HUES48 (cell line): ENCODE measurements around the gene ARPC2.

Experiments
- H3K27ac ChIP-seq: one replicate; pipeline ENCODE4 v1.7.0; 2013; ENCODE audit warnings: low read depth, low read length, inconsistent platforms
- H3K27me3 ChIP-seq: 2 replicates; pipeline ENCODE4 v1.6.1; 2013; ENCODE audit warnings: mild to moderate bottlenecking, low read length; ENCODE audit not compliant: control insufficient read depth, insufficient read depth
- H3K36me3 ChIP-seq: 2 replicates; pipeline ENCODE4 v1.6.1; 2013; ENCODE audit warnings: low read length; ENCODE audit not compliant: control insufficient read depth, insufficient read depth
- H3K4me1 ChIP-seq: 2 replicates; pipeline ENCODE4 v1.6.1; 2013; ENCODE audit warnings: mild to moderate bottlenecking, low read length; ENCODE audit not compliant: control insufficient read depth, insufficient read depth
- H3K4me3 ChIP-seq: 2 replicates; pipeline ENCODE4 v1.5.1; 2013; ENCODE audit warnings: mild to moderate bottlenecking, low read depth, low read length
- H3K9ac ChIP-seq: 2 replicates; pipeline ENCODE4 v1.6.1; 2013; ENCODE audit warnings: mild to moderate bottlenecking, low read depth, low read length, moderate library complexity
- H3K9me3 ChIP-seq: 2 replicates; pipeline ENCODE4 v1.6.1; 2013; ENCODE audit warnings: low read length; ENCODE audit not compliant: control insufficient read depth, insufficient read depth

Gene ARPC2

GRCh38 chr2:218230882-218231281 lies 13.9 kb downstream of the ARPC2 start:
- H3K9me3 ChIP-seq, result no peaks in the 10 kb centered on the region
- H3K4me1 ChIP-seq, result no peaks in the 10 kb centered on the region
- peaks cover 90% of the 10 kb centered on the region for H3K36me3 ChIP-seq
- no peak overlapping the region for H3K27ac ChIP-seq
- no peak overlapping the region for H3K9ac ChIP-seq
- H3K27me3 ChIP-seq, result no peaks in the 10 kb centered on the region
- H3K4me3 ChIP-seq, result no peak overlapping the region

GRCh38 chr2:218233543-218233942 lies 16.6 kb downstream of the ARPC2 start:
- Histone ChIP-seq H3K4me1 (no peaks in the 10 kb centered on the region), H3K36me3 (peaks cover 96% of the 10 kb centered on the region), H3K9ac (no peak overlapping the region), H3K27ac (no peak overlapping the region), H3K9me3 (no peaks in the 10 kb centered on the region), H3K27me3 (no peaks in the 10 kb centered on the region), H3K4me3 (no peak overlapping the region)

GRCh38 chr2:218234521-218234920 lies 17.5 kb downstream of the ARPC2 start:
- Histone ChIP-seq H3K27me3 (no peaks in the 10 kb centered on the region), H3K9ac (no peak overlapping the region), H3K36me3 (peaks cover 96% of the 10 kb centered on the region), H3K4me1 (no peaks in the 10 kb centered on the region), H3K27ac (no peak overlapping the region), H3K4me3 (no peak overlapping the region), H3K9me3 (no peaks in the 10 kb centered on the region)

GRCh38 chr2:218235017-218235416 lies 18.0 kb downstream of the ARPC2 start:
- Histone ChIP-seq H3K36me3 (peaks cover 96% of the 10 kb centered on the region), H3K9ac (no peak overlapping the region), H3K27me3 (no peaks in the 10 kb centered on the region), H3K4me1 (no peaks in the 10 kb centered on the region), H3K9me3 (no peaks in the 10 kb centered on the region), H3K4me3 (no peak overlapping the region), H3K27ac (no peak overlapping the region)

GRCh38 chr2:218236829-218237228 lies 19.8 kb downstream of the ARPC2 start:
- peaks cover 94% of the 10 kb centered on the region for H3K36me3 ChIP-seq
- H3K27ac ChIP-seq, result no peak overlapping the region
- H3K4me3 ChIP-seq, result no peak overlapping the region
- no peaks in the 10 kb centered on the region for H3K4me1 ChIP-seq
- H3K27me3 ChIP-seq, result no peaks in the 10 kb centered on the region
- H3K9me3 ChIP-seq, result no peaks in the 10 kb centered on the region
- H3K9ac ChIP-seq, result no peak overlapping the region

- Histone ChIP-seq H3K36me3 (peaks cover 98% of the 10 kb centered on the region), H3K9me3 (no peaks in the 10 kb centered on the region), H3K4me1 (no peaks in the 10 kb centered on the region), H3K27me3 (no peaks in the 10 kb centered on the region), H3K4me3 (no peak overlapping the region), H3K27ac (no peak overlapping the region), H3K9ac (no peak overlapping the region)
These were observed 21.9 kb downstream of the ARPC2 start for GRCh38 chr2:218238887-218239286.

GRCh38 chr2:218244204-218244603 lies 27.2 kb downstream of the ARPC2 start:
- Histone ChIP-seq H3K27me3 (no peaks in the 10 kb centered on the region), H3K27ac (no peak overlapping the region), H3K4me3 (no peak overlapping the region), H3K9me3 (no peaks in the 10 kb centered on the region), H3K4me1 (no peaks in the 10 kb centered on the region), H3K36me3 (peaks cover 93% of the 10 kb centered on the region), H3K9ac (no peak overlapping the region)

- no peaks in the 10 kb centered on the region for H3K9me3 ChIP-seq
- H3K27ac ChIP-seq, result no peak overlapping the region
- H3K36me3 ChIP-seq, result peaks cover 93% of the 10 kb centered on the region
- no peaks in the 10 kb centered on the region for H3K27me3 ChIP-seq
- H3K4me3 ChIP-seq, result no peak overlapping the region
- H3K4me1 ChIP-seq, result no peaks in the 10 kb centered on the region
- H3K9ac ChIP-seq, result no peak overlapping the region
These were observed 27.7 kb downstream of the ARPC2 start for GRCh38 chr2:218244665-218245064.

GRCh38 chr2:218245214-218245613 lies 28.2 kb downstream of the ARPC2 start:
- Histone ChIP-seq H3K4me1 (no peaks in the 10 kb centered on the region), H3K4me3 (no peak overlapping the region), H3K27ac (no peak overlapping the region), H3K9ac (no peak overlapping the region), H3K27me3 (no peaks in the 10 kb centered on the region), H3K9me3 (no peaks in the 10 kb centered on the region), H3K36me3 (peaks cover 93% of the 10 kb centered on the region)

GRCh38 chr2:218249691-218250090 lies 32.7 kb downstream of the ARPC2 start:
- H3K27me3 ChIP-seq, result no peaks in the 10 kb centered on the region
- no peak overlapping the region for H3K27ac ChIP-seq
- no peak overlapping the region for H3K4me3 ChIP-seq
- no peaks in the 10 kb centered on the region for H3K9me3 ChIP-seq
- no peak overlapping the region for H3K9ac ChIP-seq
- H3K36me3 ChIP-seq, result peaks cover 94% of the 10 kb centered on the region
- H3K4me1 ChIP-seq, result no peaks in the 10 kb centered on the region

- no peak overlapping the region for H3K4me3 ChIP-seq
- H3K27ac ChIP-seq, result no peak overlapping the region
- peaks cover 83% of the 10 kb centered on the region for H3K36me3 ChIP-seq
These were observed 35.7 kb downstream of the ARPC2 start for GRCh38 chr2:218252509-218253231.

More at GRCh38 chr2:218252509-218253231, 35.7 kb downstream of the ARPC2 start:
- 0 out of 2 replicates have a peak, but pooled peaks cover 5% of the 10 kb centered on the region for H3K4me1 ChIP-seq
- H3K27me3 ChIP-seq, result no peaks in the 10 kb centered on the region
- no peak overlapping the region for H3K9ac ChIP-seq
- no peaks in the 10 kb centered on the region for H3K9me3 ChIP-seq
